K562 (cell line): ENCODE results near the gene ANKFN1.

ENCODE experiments used
- BRF2 ChIP-seq: IDR thresholded peaks from 3 replicates; pipeline ENCODE4 v1.6.1; 2011; ENCODE audit warnings: borderline replicate concordance, mild to moderate bottlenecking; ENCODE audit not compliant: insufficient read length, insufficient read depth
- CTCF ChIP-seq, 3 experiments: IDR thresholded peaks in 2 of 3; conservative IDR thresholded peaks in 1 of 3; 2 replicates each; pipeline ENCODE4 v1.5.1; 2011 to 2012; ENCODE audit warnings: low read length in 3 of 3, mild to moderate bottlenecking in 3 of 3, control low read depth in 2 of 3, improper control_type of control experiment in 1 of 3, inconsistent platforms in 1 of 3, low read depth in 1 of 3, mixed read lengths in 1 of 3, moderate library complexity in 1 of 3; ENCODE audit not compliant: insufficient read depth in 2 of 3
- ETS1 ChIP-seq: conservative IDR thresholded peaks from 2 replicates; pipeline ENCODE4 v1.6.1; 2011; ENCODE audit warnings: low read depth, mild to moderate bottlenecking, low read length; ENCODE audit not compliant: control insufficient read depth
- EZH2 ChIP-seq: IDR thresholded peaks from 2 replicates; pipeline ENCODE4 v1.6.1; 2012; ENCODE audit warnings: low read depth, mild to moderate bottlenecking, inconsistent platforms, low read length, borderline replicate concordance
- FOXA3 ChIP-seq, 2 experiments: fragments of 450-650 bp in 1 of 2; sonication (generic) in 1 of 2; formaldehyde crosslinking; IDR thresholded peaks in 1 of 2; conservative IDR thresholded peaks in 1 of 2; 2 replicates each; pipeline versions ENCODE4 v1.4.0 to v1.8.0; 2020 to 2022; ENCODE audit warnings: mild to moderate bottlenecking in 2 of 2, missing genetic modification reagents in 1 of 2
- GATA2 ChIP-seq: sonication (generic); formaldehyde crosslinking; IDR thresholded peaks from 2 replicates; pipeline ENCODE4 v1.4.0; 2020; ENCODE audit warnings: mild to moderate bottlenecking, missing genetic modification reagents
- MYBL2 ChIP-seq, 2 experiments: fragments of 450-650 bp in 1 of 2; sonication (generic) in 1 of 2; formaldehyde crosslinking in 1 of 2; IDR thresholded peaks; 2 replicates each; pipeline versions ENCODE4 v1.6.1 to v1.8.1; 2017 to 2022; ENCODE audit warnings: borderline replicate concordance in 1 of 2, inconsistent platforms in 1 of 2, low read depth in 1 of 2, mild to moderate bottlenecking in 1 of 2, missing genetic modification reagents in 1 of 2, moderate library complexity in 1 of 2
- POLR2AphosphoS5 ChIP-seq: IDR thresholded peaks from 2 replicates; pipeline ENCODE4 v1.6.1; 2011; ENCODE audit warnings: mild to moderate bottlenecking, low read depth, low read length, moderate library complexity; ENCODE audit not compliant: control insufficient read depth, insufficient read depth
- RCOR1 ChIP-seq, 2 experiments: IDR thresholded peaks; 2 replicates each; pipeline ENCODE4 v1.6.1; 2012; ENCODE audit warnings: low read depth in 2 of 2, low read length in 2 of 2, borderline replicate concordance in 1 of 2, improper control_type of control experiment in 1 of 2
- TBP ChIP-seq: optimal IDR thresholded peaks from 2 replicates; pipeline ENCODE3; 2011; ENCODE audit warnings: low read depth, low read length, improper control_type of control experiment
- ZFX ChIP-seq: sonication (generic); formaldehyde crosslinking; IDR thresholded peaks from 2 replicates; pipeline ENCODE4 v1.8.0; 2022; ENCODE audit warnings: mild to moderate bottlenecking, missing genetic modification reagents, moderate library complexity

GRCh38 chr17:56389356-56389755, 236.1 kb downstream of the ANKFN1 start:
- no peak for TF ChIP-seq CTCF (IDR thresholded peaks at IDR 0.05 in 2 of 3, conservative IDR thresholded peaks at IDR 0.05 in 1 of 3; ENCODE audit: insufficient read depth in 2 of 3, low read depth in 1 of 3, low read length in 3 of 3)
- no peak for TF ChIP-seq GATA2
- TF ChIP-seq POLR2AphosphoS5: no peak
- no peak for TF ChIP-seq TBP
- no peak for TF ChIP-seq ETS1
- no peak for TF ChIP-seq BRF2
- no peak for TF ChIP-seq EZH2
- TF ChIP-seq FOXA3 (CRISPR knock-in tag; conservative IDR thresholded peaks at IDR 0.05 in 1 of 2, IDR thresholded peaks at IDR 0.05 in 1 of 2): no peak
- no peak for TF ChIP-seq RCOR1 (IDR thresholded peaks at IDR 0.05; ENCODE audit: borderline replicate concordance in 1 of 2, low read depth in 2 of 2, low read length in 2 of 2)
- TF ChIP-seq MYBL2 (IDR thresholded peaks at IDR 0.05; ENCODE audit: low read depth): no peak
- no peak for TF ChIP-seq MYBL2 (CRISPR knock-in tag; IDR thresholded peaks at IDR 0.05; ENCODE audit: borderline replicate concordance)
- TF ChIP-seq ZFX (CRISPR knock-in tag): no peak
